Ovary (tissue), 9 donors: Measurements from ENCODE around the gene VPS37D. TPM values are rescaled to one million over a fixed set of nuclear protein-coding genes. Genes with fewer than 3 reads are reported as not detected.
A peak's percentile ranks its signal among the peaks of the same experiment; 100 is the strongest.
"Not testable (repeated sequence)": the region's sequence is repeated elsewhere in the genome, so short reads cannot be mapped to it uniquely, and the experiment has no call there.

ENCODE experiments used
- DNase-seq, 5 donors: peaks; one replicate each; pipeline ENCODE4 v3.0.0-alpha.2; 2019 to 2020
- H3K27ac ChIP-seq, 2 donors: fragments of 200-600 bp; one replicate each; pipeline versions ENCODE4 v1.5.1 to v1.8.0; 2019 to 2022
- H3K27me3 ChIP-seq: fragments of 200-600 bp; one replicate; pipeline ENCODE4 v1.8.0; 2022
- H3K36me3 ChIP-seq: fragments of 200-600 bp; sonication (generic); one replicate; pipeline ENCODE4 v1.5.1; 2019
- H3K4me1 ChIP-seq: one replicate; pipeline ENCODE4 v1.8.1; 2013; ENCODE audit warnings: mild to moderate bottlenecking, moderate library complexity; ENCODE audit not compliant: insufficient read depth
- H3K4me3 ChIP-seq: fragments of 200-600 bp; sonication (generic); one replicate; pipeline ENCODE4 v1.5.1; 2017
- H3K9me3 ChIP-seq, 2 donors: fragments of 200-600 bp in 1 of 2; sonication (generic) in 1 of 2; one replicate each; pipeline versions ENCODE4 v1.5.1 to v1.8.1; 2013 to 2019; ENCODE audit warnings: mild to moderate bottlenecking in 1 of 2, moderate library complexity in 1 of 2
- CTCF ChIP-seq, 3 donors: fragments of 450-650 bp in 2 of 3; fragments of 200-600 bp in 1 of 3; IDR thresholded peaks; one replicate each; pipeline versions ENCODE4 v1.5.1 to v1.8.0; 2016 to 2022; ENCODE audit warnings: antibody characterized with exemption in 3 of 3, mild to moderate bottlenecking in 1 of 3
- EP300 ChIP-seq: sonication (generic); formaldehyde crosslinking; IDR thresholded peaks from one replicate; pipeline ENCODE4 v1.6.1; 2017; ENCODE audit warnings: antibody characterized with exemption
- POLR2A ChIP-seq: fragments of 450-650 bp; IDR thresholded peaks from one replicate; pipeline ENCODE4 v1.6.1; 2017; ENCODE audit warnings: antibody characterized with exemption, mild to moderate bottlenecking, moderate library complexity
- WGBS, 3 donors: extraction: QIAGEN DNeasy Blood & Tissue Kit in 1 of 3; methylation state at CpG; one replicate each; pipeline versions ENCODE4 v1.1.5 to v1.1.7; 2013 to 2017; 5-methylcytosine and 5-hydroxymethylcytosine counted together
- intact Hi-C, 4 donors: fragments of 100-400 bp; cut with DNase I; formaldehyde crosslinking; loops; one replicate each; pipeline versions ENCODE4 v1.11.0 to v1.15.1; 2022 to 2023
- polyA plus RNA-seq, 2 donors: library from polyadenylated mRNA; stranded (reverse); fragments of 200-250 nt in 1 of 2; fragments of 350-450 nt in 1 of 2; fragmentation: Illumina TruSeq in 1 of 2; extraction: RNeasy Lipid Tissue Mini Kit (QIAGEN cat#74804) in 1 of 2; gene quantifications; one replicate each; pipeline ENCODE4 v1.2.3, GENCODE V29; 2013 to 2014
- total RNA-seq, 7 donors: library from RNA; depleted of rRNA in 2 of 7; stranded (reverse); fragments of >200 nt in 2 of 7; fragmentation: NEBNext Ultra II Directional in 3 of 7; extraction: Animal tissue kit (Norgen Biotek cat#: 25700) in 3 of 7; gene quantifications; one replicate each; pipeline versions ENCODE4 v1.1.0 to v1.2.4, GENCODE V29; 2016 to 2023
- donor health status: DM: no; HTN: no; CAD: no; lungs with moderate emphysema.
- donor health status: DM: no; HTN: no; CAD: no.
- donor health status: Bipolar disorder and iron deficiency.
- donor health status: DM: yes; HTN: yes; CAD: no.
- donor health status: DM: no; HTN: no; CAD: no.
- donor health status: DM: yes; HTN: yes; CAD: no.

VPS37D gene
- total and polyA plus RNA-seq, 9 donors, result 0.28 to 8.8 (median 6.1) TPM

GRCh38 chr7:73659983-73660382, 7.6 kb upstream of the VPS37D start:
- no peaks in the 10 kb centered on the region for H3K4me1 ChIP-seq
- no peaks in the 10 kb centered on the region for H3K36me3 ChIP-seq
- intact Hi-C loops, result loop anchor here in 3 of 4 donors (10.0 kb wide), 2 partner anchors 55 to 65 kb away; no protein-coding TSS in a partner anchor
- no peak overlapping the region for H3K4me3 ChIP-seq
- no peak overlapping the region for H3K27ac ChIP-seq
- H3K27me3 ChIP-seq, result no peaks in the 10 kb centered on the region
- DNase-seq, result no peak
- WGBS, 3 donors, result 55 to 70% (median 61%) methylated on average over 8 of the region's 8 CpGs
- peaks cover 0 to 4% of the 10 kb centered on the region in 2 donors for H3K9me3 ChIP-seq
- TF ChIP-seq POLR2A (no peak), EP300 (no peak), CTCF (IDR thresholded peaks at IDR 0.05) (no peak)

GRCh38 chr7:73660594-73660993, 7.0 kb upstream of the VPS37D start:
- H3K9me3 ChIP-seq, DNase-seq, H3K36me3 ChIP-seq, H3K4me1 ChIP-seq, H3K27me3 ChIP-seq, H3K27ac ChIP-seq, H3K4me3 ChIP-seq: not testable (repeated sequence)
- WGBS, 3 donors, result 57 to 70% (median 65%) methylated on average over 4 of the region's 4 CpGs
- intact Hi-C loops, result loop anchor here in 3 of 4 donors (10.0 kb wide), 2 partner anchors 56 to 64 kb away; no protein-coding TSS in a partner anchor

- Histone ChIP-seq H3K4me3 (no peak overlapping the region), H3K36me3 (no peaks in the 10 kb centered on the region), H3K4me1 (no peaks in the 10 kb centered on the region), H3K27me3 (no peaks in the 10 kb centered on the region), H3K27ac (no peak overlapping the region), H3K9me3 (peaks cover 0 to 4% of the 10 kb centered on the region in 2 donors)
- TF ChIP-seq POLR2A (no peak), EP300 (no peak), CTCF (IDR thresholded peaks at IDR 0.05) (no peak)
- intact Hi-C loops, result loop anchor here in 3 of 4 donors (10.0 kb wide), 2 partner anchors 58 to 62 kb away; no protein-coding TSS in a partner anchor
- DNase-seq, result no peak
Measured at GRCh38 chr7:73663033-73663432, 4.6 kb upstream of the VPS37D start.

GRCh38 chr7:73668103-73668885, 663 bp downstream of the VPS37D start:
- 1% methylated on average over 24 to 52 of the region's 52 CpGs for WGBS, 3 donors
- DNase-seq, result peak in 3 of 5 donors; percentile 24 to 43 (median 25)
- Histone ChIP-seq H3K36me3 (no peaks in the 10 kb centered on the region), H3K27me3 (no peaks in the 10 kb centered on the region), H3K9me3 (peaks cover 0 to 1% of the 10 kb centered on the region in 2 donors), H3K4me3 (peak overlapping the region; percentile 43), H3K27ac (no peak overlapping the region), H3K4me1 (peaks cover 8% of the 10 kb centered on the region)
- intact Hi-C loops, result loop anchor here in 3 of 4 donors (10.0 kb wide), 2 partner anchors 57 to 63 kb away; no protein-coding TSS in a partner anchor
- TF ChIP-seq POLR2A (no peak), EP300 (no peak), CTCF (IDR thresholded peaks at IDR 0.05) (no peak)

- H3K36me3 ChIP-seq, result no peaks in the 10 kb centered on the region
- intact Hi-C loops, result loop anchor here in 3 of 4 donors (10.0 kb wide), 2 partner anchors 56 to 64 kb away; no protein-coding TSS in a partner anchor
- H3K4me3 ChIP-seq, result peak overlapping the region; percentile 43
- peaks cover 8% of the 10 kb centered on the region for H3K4me1 ChIP-seq
- no peak overlapping the region for H3K27ac ChIP-seq
- DNase-seq, result no peak
- no peaks in the 10 kb centered on the region for H3K27me3 ChIP-seq
- TF ChIP-seq CTCF (IDR thresholded peaks at IDR 0.05), result no peak
- no peak for TF ChIP-seq POLR2A
- TF ChIP-seq EP300, result no peak
- no peaks in the 10 kb centered on the region for H3K9me3 ChIP-seq
- 21 to 27% (median 25%) methylated on average over 5 of the region's 5 CpGs for WGBS, 3 donors
Measured at GRCh38 chr7:73668886-73669230, 1.2 kb downstream of the VPS37D start.
